GM12874 (cell line): Measurements from ENCODE around the gene DLG5.

ENCODE experiments used
- CTCF ChIP-seq: IDR thresholded peaks from 2 replicates; pipeline ENCODE4 v1.5.1; 2011; ENCODE audit warnings: low read depth, mild to moderate bottlenecking, control low read depth, low read length, moderate library complexity; ENCODE audit not compliant: insufficient read depth

The DLG5 gene

GRCh38 chr10:77932016-77932715 is 5.6 kb upstream of the DLG5 start:
- TF ChIP-seq CTCF: no peak

- TF ChIP-seq CTCF: no peak
These were observed 1.1 kb upstream of the DLG5 start for GRCh38 chr10:77927402-77928246.

GRCh38 chr10:77925795-77926565 is 575 bp downstream of the DLG5 start:
- TF ChIP-seq CTCF: no peak

GRCh38 chr10:77925410-77925794 is 1.2 kb downstream of the DLG5 start:
- TF ChIP-seq CTCF: no peak

GRCh38 chr10:77922566-77923179 is 3.9 kb downstream of the DLG5 start:
- no peak for TF ChIP-seq CTCF

GRCh38 chr10:77922055-77922454 is 4.5 kb downstream of the DLG5 start:
- no peak for TF ChIP-seq CTCF

- TF ChIP-seq CTCF: no peak
These were observed 5.2 kb downstream of the DLG5 start for GRCh38 chr10:77921395-77921794.
